ENCODE data around the gene CNOT8.
"Not testable (repeated sequence)": the region's sequence is repeated elsewhere in the genome, so short reads cannot be mapped to it uniquely, and the experiment has no call there.

CNOT8 gene

DNA sequence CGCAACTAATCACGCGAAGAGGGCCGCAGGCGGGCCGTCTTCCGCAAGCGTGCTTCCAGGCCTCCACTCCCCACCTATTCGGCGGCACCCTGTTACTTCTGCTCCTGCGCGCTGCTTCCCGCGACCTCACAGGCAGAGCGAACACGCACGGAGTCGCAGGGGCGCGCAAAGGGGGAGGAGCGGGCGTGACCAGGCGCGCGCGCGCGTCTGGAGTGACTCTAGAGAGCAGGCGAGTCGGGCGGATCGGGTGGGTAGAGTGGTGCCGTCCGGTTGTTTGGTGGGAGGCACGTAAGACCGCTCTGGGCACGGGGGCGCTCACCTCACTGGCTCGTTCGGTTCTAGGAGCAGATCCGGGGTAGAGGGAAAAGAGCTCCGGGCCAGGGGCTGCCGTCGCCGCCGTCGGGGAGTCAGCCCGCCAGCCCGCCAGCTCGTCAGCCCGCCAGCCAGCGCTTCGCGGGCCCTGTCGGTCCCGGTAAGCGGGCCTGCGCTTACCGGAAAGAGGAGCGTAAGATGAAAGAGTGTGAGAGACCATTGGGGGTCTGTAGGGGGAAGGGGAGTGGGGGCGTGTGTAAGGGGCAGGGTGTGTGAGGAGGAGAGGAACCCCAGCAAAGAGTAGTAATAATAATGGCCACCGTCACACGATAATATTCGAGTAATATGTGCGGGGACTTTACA is at the start of gene CNOT8:
Gene CNOT8 (plus strand): TSS at position 331 of the 675 bp plus-strand sequence. CDS start 4,652 bp downstream, outside the sequence.
- DNase-seq: peak; percentile 99

DNA sequence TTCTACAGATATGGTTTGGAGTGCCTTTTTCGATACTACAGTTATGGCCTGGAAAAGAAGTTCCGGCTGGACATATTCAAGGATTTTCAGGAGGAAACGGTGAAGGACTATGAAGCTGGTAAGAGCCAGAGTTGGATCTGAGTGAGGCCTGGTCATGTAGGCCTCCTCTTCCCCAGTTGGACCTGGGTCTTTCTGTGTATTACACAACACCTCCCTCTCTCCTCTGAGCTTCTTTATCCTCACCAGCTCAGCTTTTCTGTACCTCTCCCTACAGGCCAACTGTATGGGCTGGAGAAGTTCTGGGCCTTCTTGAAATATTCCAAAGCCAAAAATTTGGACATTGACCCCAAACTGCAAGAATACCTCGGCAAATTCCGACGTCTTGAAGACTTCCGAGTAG is 47.2 kb upstream of the CNOT8 start:
- DNase-seq: no peak

DNA sequence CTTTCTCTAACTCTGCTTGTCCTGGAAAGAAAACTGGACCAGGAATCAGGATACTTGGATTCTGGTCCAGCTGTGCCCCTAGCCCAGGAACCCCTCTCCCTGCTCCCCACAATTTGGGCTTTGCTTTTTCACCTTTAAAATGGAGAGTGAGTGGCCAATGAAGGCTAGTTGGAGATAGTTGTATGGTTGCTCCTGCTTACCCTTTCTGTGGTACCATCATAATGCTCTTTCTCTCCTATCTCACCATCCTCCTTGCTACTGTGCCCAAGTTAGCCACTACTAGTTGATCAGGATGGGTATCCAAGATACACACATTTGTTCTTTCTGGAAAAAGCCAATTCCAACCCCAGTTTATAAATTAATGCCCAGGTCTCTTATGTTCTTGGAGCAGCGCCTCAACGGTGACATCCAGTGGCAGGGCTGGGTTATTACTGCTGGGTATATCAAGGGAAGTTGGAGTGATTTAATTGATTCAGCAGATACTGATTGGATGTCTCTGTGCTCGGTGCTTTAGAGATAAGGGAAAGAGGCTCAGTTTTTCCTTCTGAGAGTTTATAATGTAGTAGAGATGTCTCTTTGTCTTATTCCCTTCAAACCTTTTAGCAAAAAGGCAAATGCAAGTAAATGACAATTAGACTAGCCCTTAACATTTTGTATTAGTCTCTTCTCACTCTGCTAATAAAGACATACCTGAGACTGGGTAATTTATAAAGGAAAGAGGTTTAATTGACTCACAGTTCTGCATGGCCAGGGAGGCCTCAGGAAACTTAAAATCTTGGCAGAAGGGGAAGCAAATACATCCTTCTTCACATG is 46.6 kb upstream of the CNOT8 start:
- DNase-seq: peak; percentile 83

DNA sequence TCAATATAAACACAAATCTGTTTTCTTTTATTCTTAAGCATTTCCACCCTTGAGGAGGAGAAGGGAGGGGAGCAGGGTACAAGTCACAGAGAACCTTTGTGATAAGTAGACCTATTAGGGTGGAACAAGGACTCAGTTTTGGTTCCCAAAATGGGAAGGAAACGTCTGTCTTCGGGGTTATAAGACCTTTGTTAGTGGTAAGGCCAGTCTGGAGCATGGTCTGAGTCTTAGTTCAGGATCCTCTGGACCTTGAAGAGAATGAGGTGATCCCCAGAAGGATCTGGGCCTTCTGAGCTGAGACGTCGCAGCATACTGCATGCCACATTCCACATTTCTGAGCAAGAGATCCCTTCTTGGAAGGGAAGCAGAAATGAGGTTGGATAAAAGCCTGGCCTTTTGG is 45.3 kb upstream of the CNOT8 start:
- DNase-seq: no peak

DNA sequence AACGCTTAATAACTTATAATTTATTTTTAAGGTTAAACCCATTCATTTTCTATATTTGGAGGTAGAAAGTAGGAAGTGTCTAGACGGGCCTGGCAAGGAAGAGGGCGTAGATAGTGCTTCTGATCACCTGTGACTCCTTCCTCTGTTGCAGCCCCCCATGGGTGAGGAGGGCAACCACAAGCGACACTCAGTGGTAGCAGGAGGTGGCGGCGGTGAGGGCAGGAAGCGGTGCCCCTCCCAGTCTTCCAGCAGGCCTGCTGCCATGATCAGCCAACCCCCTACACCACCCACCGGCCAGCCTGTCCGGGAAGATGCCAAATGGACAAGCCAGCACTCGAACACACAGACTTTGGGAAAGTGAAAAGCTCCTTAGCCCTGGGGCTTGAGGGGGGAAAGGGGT is 44.7 kb upstream of the CNOT8 start:
- DNase-seq: no peak

DNA sequence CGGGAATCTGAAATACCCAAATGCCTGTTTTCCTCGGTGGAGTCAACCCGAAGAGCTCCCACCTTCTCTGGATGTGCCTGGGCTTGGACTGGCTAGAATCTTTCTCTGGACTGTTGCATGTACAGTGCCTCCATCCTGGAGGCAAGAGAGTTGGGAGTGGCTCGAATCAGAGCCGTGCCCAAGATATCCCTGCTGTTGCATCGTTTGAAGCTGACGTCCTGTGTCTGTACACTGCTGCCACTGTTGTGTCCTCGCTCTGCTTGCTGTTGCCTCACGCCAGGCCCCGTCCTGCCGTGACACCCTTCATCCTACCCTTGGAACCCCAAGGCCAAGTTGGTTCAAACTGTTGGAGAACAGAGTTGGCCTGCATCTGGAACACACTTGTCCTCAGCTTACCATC is 43.4 kb upstream of the CNOT8 start:
- no peak for DNase-seq

DNA sequence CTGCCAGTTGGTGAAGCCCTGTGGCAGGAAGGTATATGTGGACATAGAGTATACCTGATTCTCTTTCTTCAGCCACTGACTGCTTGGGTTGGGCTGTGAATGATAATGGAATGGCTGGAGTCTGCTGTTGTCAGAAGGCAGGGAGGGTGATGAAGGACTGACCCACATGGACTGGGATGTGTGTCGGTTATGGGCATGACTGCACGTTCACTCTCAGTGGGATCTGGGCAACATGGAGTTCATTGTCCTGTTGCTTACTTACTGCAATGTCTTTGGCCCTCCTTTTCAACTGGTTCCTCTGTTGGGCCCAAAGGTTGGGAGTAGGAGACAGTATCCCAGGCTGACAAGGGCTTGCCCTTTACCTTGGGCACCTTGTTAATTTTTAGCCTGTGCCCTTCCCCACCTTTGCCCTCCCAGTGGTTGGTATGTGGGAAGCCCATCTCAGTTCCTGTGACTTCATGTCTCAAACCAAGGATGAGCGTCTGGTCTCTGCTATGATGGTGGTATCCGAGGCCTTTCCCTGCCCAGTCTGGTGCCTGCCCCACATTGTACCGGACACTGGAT is 42.7 kb upstream of the CNOT8 start:
- no peak for DNase-seq

DNA sequence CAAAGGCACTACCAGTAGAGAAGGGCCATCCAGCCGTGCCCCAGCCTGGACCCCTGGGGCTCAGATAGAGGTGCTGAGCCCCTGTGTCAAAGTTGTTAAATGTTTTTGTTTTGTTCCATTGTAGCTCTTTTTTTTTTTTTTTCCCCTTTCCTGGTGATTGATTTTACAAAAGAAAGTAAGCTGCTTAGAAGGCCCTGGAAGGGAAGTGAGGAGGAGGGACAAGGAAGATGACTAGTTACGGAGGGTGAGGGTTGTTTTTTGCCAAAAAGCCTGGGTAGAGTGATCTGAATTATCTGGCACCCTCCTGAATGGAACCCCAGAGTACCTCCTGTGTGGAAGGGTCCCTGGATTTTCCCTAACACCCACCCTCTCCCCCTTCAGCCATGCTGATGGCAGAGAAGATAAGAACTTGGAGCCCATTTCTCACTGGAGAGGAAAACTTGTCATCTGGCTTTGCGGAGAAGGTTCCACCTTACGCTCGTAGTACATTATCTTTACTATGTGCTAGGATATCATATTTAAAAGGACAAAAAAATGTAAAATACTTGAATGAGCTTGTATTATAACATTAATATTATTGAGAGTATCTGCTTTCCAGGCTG is 41.4 kb upstream of the CNOT8 start:
- no peak for DNase-seq

DNA sequence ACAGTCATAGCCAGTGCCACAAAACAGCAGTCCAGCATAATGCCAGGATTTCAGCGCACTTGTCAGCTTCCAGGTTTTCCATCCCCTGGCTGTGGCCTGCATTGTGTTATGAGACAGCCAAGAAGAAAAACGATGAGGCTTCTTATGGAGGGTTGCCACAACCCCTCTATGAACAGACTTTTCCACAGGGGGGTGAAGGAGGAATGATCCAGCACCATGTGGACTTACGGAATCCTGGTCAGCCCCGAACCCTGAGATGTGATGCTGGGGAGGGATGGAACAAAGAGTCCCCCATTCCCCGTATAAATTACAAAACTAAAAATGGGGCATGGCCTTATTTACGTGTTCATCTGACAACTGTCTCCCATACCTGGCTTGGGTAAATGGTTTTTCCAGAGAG is 40.6 kb upstream of the CNOT8 start:
- no peak for DNase-seq

DNA sequence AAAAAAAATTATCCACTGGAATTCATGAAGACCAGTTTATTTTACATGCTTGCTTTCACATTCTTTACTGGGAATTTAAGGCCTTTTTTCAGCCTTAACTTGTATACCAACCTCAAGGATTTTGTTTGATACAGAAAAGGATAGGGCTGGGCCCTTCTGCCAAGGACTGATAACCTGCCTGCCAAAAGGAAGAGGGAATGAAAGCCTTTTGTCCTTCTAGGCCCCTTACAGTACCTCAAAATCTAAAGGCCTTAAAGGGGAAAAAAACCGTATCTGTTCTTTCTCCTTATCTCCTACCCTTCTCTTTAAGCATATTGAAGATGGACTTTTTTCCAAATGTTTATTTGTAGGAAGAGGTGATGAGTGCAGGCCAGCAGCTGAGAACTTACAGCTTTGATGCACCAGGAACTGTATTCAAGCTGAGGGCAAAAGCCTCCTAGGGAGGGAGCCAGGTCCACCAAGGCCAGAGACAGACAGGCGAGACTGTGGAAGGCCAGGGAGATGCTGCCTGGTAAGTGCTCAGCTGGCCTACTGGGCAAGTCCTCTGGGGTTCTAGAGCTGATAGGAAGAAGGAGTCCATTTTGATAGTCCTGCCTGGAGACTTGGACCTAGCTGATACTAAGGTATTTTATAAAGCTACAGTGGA is 39.8 kb upstream of the CNOT8 start:
- no peak for DNase-seq

DNA sequence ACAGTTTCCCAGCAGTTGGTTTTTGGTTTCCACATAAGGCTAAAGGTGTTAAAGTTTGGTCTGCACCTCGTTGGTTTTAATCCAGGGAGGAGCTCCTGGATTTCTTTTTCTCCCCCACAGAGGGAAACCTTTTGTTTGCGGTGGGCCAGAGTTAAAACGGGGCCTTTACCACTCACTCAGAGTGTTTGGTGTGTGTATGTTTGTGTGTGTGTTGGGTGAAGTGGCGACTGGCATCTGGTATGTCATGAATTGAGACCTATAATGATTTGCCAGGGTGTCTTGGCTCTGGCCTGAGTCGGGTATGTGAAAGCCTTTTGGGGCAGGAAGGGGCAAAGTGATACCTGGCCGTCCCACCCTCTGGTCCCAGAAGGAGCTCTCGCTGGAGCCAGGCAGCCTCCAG is 38.9 kb upstream of the CNOT8 start:
- no peak for DNase-seq

DNA sequence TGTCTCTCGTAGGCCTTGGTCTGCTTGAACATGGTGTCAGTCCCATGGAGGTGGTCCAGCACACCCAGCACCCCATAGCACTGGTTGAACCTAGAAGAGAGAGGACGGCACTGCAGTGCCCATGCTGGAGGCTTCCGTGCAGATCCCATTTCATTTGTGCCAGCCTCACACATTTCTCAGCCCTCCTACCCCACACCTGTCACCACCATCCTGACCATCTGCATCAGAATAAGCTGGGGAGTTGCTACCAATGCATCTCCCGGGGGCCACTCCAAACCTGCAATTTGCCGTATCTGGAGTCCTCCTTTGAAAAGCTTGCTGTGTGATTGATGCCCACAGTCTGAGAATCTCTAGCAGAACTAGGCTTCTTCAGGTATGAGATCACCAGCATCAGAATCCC is 38.0 kb upstream of the CNOT8 start:
- DNase-seq: no peak

DNA sequence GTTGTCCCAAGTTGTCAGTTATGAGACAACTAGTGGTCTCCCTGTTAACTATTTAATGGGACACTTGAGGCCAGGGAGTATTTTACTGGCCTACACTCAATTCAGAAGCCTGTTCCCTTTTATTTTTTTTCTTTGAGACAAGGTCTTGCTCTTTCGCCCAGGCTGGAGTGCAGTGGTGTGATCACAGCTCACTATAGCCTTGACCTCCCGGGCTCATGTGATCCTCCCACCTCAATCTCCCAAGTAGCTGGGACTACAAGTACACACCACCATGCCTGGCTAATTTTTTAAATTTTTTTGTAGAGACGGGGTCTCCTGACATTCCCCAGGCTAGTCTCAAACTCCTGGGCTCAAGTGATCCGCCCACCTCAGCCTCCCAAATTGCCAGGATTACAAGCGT is 35.5 kb upstream of the CNOT8 start:
- not testable (repeated sequence) for DNase-seq

DNA sequence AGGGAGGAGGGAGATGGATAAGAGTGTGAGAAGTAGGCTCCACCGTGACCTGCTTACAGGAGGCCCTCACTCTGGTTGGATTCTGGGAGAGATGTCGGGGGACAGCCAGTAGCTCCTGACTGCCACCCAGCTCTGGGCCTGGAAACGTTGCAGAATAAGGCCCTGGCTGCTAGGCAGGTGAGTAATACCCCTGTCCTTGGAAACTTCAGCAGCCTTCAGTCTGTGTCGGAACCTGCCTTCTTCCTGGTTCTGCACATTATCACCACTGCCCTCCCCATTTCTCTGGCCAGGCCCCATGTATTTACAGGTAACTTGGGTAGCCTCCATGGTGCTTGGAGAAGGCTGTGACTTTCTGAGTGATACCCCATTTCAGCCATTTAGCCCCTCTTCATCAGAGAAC is 34.8 kb upstream of the CNOT8 start:
- DNase-seq: no peak

DNA sequence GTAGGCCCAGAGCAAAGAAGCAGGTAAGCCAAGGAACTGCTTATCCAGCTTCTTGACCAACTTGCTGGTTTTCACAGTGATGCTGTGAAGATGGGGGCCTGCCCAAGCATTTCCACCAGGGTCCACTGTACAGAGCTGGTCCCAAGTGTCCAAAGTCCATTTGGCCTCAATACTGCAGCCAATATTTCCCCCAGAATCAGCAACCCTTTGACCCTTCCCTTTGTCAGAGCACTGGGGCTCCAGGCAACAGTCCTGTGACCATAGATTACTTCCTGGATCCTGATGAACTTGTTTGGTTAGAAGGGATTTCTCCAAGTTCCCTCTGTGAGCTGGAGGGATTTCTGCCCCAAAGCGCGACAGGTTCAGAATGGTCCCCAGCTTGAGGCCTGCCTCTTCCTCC is 34.4 kb upstream of the CNOT8 start:
- DNase-seq: no peak

DNA sequence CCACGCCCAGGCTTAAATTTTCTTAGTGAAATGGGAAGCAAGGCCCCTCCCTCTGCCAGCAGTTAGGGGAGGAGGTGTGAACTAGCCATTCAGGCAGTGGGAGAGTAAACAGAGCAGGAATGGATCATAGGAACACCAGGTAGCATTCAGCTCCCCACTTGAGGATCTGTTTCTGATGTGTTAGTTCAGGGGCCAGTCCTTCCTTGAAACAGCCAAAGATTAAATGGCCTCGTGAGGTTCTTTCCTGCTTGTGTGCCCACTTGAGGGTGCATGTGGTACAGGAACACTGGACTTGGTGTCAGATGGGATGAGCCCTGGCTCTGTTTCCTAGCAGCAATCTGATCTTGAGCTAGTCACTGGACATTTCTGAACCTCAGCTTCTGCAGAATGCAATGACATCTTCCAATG is 29.2 kb upstream of the CNOT8 start:
- DNase-seq: no peak

DNA sequence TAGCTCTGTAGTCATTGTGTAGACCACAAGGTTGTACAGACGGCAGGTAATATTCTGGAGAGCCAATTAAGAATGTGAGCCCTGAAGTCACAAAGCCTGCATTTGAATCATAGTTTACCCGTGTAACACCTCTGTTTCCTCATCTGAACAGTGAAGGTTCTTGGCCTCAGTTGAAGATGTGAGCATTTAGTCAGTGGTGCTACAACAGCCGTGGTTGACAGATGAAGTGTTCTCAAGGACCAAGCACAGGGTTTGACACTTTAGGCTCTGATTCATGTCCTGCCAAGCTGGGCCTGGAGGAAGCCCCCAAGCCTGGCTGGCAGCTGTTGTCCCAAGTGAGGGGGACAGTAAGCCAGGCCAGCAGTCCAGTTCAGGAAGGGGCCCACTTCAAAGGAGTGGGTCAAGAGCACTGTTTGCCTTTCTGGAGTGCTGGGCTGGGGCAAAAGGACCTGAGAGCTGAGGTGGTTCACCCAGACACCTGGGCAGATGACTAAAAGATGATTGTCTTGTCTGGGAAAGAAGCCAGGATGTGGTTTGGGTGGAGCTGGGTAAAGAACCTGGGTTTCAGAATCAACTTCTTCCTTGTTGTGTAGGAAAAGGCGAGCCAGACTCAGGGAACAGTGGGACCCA is 28.7 kb upstream of the CNOT8 start:
- no peak for DNase-seq

DNA sequence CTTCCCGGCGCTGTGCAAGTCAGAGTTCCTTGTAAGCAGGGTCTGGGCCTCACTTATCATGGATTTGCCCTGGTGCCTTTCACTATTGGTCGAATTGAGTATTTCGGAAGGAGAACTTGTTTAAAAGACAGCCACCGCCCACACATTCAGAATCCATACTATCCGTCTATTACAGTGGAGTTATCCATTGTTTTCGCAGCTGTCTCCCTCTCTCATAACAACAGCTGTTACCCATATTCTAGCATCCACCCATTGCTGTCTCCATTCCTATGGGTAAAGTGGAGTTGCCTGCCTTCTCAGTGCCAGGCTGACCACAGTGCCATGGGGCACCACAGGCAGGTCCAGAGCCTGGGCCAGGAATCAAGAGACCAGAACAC is 28.2 kb upstream of the CNOT8 start:
- peak; percentile 43 for DNase-seq

DNA sequence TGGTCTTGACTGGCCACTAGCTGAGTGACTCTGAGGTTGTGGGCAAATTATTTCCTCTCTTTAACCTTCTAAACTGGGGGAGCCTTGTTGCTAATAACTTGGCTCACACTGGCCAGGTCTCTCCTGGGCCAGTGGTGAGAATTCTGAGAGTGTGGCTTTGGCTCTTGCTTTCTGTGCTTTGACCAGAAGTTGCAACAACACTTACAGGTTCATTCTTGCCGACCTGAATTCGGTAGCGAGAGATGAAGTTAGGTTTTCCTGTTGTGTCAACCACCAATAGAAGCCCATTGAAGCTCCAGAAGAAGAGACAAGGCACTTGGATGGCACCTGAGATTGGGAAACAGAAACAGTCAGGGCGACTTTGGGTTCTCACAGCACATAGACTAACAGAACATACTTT is 27.8 kb upstream of the CNOT8 start:
- no peak for DNase-seq

DNA sequence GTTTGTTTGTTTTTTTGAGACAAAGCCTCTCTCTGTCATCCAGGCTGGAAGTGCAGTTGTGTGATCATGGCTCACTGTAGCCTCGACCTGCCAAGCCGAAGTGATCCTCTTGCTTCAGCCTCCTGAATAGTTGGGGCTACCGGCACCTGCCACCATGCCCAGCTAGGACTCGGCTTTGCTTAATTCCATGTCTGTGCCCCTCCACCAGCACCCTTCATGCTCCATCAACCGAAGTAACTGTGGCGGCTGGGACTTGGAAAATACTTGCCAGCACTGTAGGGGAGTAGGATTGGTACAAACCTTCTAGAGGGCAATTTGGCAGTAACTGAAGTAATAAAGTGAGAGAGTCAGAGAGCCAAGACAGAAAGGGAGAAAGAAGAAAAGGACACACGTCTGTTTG is 27.0 kb upstream of the CNOT8 start:
- no peak for DNase-seq

DNA sequence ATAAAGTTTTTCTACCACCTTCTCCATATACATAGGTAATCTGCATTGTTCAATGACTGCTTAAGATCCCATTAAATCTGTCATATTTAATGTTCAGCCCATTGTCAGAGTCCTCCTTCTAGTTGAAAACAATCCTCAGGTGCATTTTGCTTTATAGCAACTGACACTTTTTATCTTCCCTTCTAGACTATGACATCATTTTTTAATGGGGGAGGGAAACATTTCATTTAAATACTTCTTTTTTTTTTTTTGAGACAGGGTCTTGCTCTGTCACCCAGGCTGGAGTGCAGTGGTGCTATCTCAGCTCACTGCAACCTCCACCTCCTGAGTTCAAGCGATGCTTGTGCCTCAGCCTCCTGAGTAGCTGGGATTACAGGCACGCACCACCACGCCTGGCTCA is 25.6 kb upstream of the CNOT8 start:
- not testable (repeated sequence) for DNase-seq

DNA sequence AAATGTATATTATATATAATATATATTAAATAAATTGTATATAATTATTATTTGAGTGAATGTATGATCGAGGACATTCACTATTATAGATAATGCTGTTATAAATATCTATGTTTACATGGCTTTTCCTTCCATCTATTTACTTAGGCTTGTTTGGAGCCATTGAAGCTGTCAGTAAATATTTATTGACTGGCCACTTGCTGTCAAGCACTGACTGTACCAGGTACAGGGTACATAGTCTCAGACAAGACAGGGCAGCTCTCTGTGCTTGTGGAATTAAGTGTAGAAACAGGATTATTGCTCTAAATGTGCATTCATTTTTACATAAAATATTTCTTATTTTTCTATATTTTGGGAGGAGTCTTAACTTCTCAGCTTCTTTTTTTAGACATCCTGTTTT is 24.4 kb upstream of the CNOT8 start:
- no peak for DNase-seq

DNA sequence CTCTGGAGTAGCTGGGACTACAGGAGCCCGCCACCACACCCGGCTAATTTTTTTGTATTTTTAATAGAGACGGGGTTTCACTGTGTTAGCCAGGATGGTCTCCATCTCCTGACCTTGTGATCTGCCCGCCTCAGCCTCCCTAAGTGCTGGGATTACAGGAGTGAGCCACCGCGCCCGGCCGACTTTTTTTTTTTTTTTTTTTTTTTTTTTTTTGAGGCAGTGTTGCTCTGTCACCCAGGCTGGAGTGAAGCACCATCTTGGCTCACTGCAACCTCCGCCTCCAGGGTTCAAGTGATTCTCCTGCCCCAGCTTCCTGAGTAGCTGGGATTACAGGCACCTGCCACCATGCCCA is 22.8 kb upstream of the CNOT8 start:
- DNase-seq: not testable (repeated sequence)
